HG03025 (cell line): ENCODE measurements around the gene SPATA32.

Source experiments
- ATAC-seq: cut with Tn5 transposase; IDR thresholded peaks from one replicate; pipeline ENCODE4 v1.9.1; 2021; ENCODE audit warnings: mild to moderate bottlenecking, moderate library complexity; ENCODE audit not compliant: unreplicated experiment, low FRiP score

SPATA32 gene

GRCh38 chr17:45251931-45252330 lies 10.0 kb downstream of the SPATA32 start:
- no peak for ATAC-seq

GRCh38 chr17:45248132-45248957 lies 13.5 kb downstream of the SPATA32 start:
- ATAC-seq: peak; percentile 45

DNA sequence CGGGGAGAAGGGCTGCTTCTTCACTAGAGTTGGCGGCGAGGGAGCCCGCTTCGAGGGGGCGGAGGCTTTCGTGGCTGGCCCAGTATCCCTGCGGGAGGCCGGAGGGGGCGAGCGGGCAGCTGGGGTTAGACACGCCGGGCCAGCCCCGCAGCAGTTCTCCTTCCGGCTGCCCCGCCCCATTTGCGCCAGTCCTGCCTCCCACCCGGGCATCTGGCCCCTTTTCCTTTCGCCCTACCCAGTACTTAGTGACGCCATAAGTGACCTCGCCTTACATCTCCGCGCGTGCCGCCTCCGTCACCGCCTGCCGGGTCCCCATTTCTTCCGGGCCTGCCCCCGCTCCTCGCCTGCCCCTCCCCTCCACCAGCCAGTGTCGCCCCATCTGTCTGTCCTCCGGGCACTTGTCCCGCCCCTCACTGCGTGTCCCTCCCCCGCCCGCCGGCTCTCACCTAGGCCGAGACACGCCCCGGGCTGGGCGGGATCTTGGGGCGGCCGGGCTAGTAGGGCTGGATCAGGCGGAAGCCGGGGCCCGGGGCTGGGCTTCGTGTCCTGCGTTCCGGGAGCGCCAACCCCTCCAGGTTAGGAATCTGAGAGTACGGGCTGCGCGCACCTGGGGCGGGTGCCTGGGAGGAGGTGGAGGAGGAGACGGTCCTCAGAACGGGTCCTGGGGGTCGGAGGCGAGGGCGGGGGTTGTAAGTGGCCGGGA lies 14.3 kb downstream of the SPATA32 start:
- ATAC-seq: peak; percentile 53

- ATAC-seq: no peak
Observed at GRCh38 chr17:45246861-45247428, 14.9 kb downstream of the SPATA32 start.

- ATAC-seq: no peak
Observed at GRCh38 chr17:45246338-45246737, 15.6 kb downstream of the SPATA32 start.

- ATAC-seq: no peak
Observed at GRCh38 chr17:45244725-45245656, 16.9 kb downstream of the SPATA32 start.

- no peak for ATAC-seq
Observed at GRCh38 chr17:45243750-45244149, 18.1 kb downstream of the SPATA32 start.

GRCh38 chr17:45242029-45242414 lies 19.9 kb downstream of the SPATA32 start:
- ATAC-seq: no peak

- ATAC-seq: no peak
Observed at GRCh38 chr17:45241328-45242028, 20.4 kb downstream of the SPATA32 start.

DNA sequence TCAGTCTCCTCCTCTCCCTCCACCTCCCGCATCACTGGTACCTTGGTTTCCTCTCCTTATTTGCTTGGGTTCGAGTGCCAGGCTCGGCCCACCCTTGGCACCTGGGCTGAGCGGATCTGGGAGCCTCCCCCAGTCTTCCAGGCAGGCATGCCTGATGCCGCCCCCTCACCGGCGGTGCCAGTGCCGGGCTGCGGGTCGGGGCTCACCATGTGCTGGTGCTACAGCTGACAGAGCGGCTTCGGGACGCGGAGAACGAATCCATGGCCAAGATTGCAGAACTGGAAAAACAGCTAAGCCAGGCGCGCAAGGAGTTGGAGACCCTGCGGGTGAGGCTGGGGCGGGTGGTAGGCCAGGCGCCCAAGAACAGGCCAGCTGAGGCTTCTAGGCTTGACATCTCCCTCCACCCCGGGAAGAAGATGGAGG lies 21.0 kb downstream of the SPATA32 start:
- no peak for ATAC-seq

GRCh38 chr17:45238155-45238774 lies 23.6 kb downstream of the SPATA32 start:
- ATAC-seq: no peak

- no peak for ATAC-seq
Observed at GRCh38 chr17:45237686-45238085, 24.2 kb downstream of the SPATA32 start.

DNA sequence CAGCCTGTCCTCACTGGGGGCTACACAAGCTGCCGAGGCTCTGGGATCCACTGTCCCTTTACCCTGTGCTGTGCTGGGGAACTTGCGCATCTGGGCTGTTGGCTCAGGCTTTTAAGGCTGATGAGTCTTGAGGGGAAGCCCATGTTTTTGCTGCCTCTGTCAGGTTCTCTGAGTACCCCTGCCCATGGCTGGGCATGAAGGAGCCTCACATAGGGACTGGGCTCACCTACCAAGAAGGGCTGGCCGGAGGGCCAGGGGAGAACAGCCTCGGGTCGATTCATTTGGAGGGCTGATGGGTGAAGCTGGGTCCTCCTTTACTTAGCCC lies 25.6 kb downstream of the SPATA32 start:
- ATAC-seq: no peak

DNA sequence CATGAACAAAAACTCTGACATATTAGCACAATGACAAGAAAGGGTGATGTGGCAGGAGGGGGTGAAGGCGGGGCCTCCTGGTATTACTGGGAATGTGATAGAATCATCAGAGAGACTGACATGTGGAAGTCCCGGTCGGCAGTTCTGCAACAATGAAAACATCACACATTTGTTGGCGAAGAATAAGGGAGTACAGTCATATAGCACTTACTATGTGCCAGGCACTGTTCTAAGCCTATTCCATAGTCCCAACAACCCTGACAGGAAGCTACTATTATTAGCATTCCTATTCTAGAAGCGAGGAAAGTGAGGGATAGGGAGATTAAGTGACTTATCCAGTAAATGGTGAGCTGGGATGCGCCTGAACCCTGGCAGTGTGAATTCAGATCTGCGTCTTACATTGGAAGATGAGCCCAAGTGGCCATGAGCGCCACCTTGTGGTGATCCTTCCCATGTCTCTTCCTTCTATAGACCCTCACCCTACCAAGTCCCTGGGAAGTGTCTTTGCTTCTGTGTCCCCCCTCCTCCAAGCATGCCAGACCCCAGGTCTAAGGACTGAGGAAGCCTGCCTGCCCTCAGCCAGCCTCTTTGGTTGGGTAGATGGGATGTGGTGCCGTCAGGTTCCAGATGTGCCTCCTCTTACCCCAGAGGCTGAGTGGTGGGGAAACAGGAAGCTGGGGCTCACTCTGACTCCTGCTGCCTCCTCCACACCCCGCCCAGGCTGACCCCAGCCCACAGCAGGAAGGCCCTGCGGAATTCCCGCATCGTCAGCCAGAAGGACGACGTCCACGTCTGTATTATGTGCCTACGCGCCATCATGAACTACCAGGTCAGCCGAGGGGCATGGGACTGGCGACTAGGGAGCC lies 26.2 kb downstream of the SPATA32 start:
- no peak for ATAC-seq

DNA sequence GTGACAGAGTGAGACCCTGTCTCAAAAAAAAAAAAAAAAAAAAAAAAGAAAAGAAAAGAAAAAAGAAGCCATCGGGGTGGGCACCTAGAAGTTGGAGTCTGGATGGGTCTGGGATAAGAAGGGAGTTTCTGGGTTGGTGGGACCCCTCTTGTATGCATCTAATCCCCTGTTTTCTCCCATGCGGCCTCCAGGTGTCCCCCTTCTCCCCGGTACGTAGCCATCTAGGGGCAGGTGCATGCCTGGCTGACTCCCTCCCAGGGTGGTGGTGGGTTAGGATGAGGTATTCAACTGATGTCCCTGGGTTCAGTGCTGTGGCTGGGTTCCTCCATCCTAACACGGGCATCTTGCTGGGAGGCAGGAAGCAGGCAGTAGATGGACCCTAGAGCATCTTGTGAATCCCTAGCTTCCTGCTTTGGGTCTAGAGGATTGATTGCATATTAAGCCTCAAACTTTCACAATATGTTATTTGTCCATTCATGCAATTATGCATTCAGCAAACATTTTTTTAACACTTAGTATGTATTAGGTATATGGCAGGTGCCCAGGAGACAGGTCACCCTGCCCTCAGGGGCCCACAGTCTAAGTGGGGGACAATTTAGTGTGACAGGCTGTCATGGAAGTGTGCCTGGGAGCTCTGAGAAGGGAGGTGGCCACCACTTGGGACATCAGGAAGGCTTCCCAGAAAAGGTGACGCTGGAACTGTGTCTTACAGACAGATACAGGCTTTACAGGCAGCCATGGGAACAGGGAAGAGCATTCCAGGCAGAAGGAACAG lies 27.1 kb downstream of the SPATA32 start:
- no peak for ATAC-seq

DNA sequence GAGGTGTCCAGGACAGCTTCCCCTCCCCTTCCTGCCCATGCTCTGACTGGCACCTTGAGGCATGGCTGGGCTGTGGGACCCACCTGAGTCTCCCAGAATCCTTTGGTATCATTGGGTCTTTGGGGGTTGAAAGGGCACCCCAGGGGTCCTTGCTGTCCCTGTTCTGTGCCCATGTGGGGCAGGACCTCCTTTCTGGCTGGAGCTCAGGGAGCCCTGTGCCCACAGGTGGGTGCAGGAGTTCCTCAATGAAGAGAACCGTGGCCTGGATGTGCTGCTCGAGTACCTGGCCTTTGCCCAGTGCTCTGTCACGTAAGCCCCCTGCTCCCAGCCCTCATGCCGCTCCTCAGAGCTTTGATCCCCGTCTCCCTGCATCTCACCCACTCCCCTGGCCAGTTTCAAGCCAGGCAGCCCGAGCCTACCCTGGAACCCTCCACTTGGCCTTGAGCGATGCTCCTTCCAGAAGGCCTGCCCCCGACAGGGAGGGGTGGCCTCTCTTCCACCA lies 28.4 kb downstream of the SPATA32 start:
- no peak for ATAC-seq

DNA sequence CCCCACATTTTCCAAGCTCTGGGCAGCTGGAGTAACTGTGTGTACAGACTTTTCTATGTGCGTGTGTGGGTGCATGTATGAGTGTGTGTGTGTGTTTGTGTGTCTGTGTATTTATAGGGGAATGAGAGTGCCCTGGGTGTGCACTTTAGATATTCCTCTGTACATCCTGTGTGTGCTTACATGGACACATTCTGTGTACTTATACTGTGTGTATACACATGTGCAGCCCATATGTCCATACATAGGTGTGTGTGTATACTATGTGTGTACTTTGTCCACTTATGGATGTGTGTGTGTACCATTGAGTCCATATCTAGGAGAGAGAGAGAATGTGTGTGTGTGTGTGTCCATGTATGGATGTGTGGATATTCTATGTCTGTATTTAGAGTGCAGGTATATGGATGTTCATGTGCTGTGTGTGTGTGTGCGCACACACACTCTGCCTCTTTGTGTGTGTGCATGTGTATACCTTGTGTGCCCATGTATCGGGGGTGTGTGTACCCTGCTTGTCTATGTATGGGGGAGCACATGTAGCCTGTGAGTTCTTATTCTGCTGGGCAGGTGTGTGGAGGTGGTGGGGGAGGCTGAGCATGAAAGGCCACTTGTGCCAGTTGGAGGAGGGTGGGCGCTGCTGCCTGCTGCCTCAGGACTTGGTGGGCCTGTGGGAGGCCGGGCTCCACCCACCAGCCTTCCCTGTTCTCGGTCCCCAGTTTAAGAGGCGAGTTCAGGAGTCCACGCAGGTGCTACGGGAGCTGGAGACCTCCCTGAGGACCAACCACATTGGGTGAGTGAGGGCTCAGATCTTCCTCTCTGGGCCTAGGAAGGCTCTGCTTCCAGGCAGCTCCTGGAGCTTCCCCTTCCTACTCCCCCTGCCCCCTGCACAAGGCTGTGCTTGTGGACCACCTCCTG lies 29.1 kb downstream of the SPATA32 start:
- no peak for ATAC-seq
